HCT116 (cell line): Measurements from ENCODE around the gene FOXO6. TPM values are rescaled to one million over a fixed set of nuclear protein-coding genes. Genes with fewer than 3 reads are reported as not detected.

ENCODE experiments used
- ATAC-seq: fragments of 200-7000 bp; cut with Tn5 transposase; 2 replicates; pipeline ENCODE4 v1.9.1; 2020; ENCODE audit warnings: mild to moderate bottlenecking, moderate library complexity
- BruUV-seq: library from RNA; stranded (reverse); fragments of 400-500 nt; replicated peaks from 2 replicates; lab custom pipeline; 2021; lab: Mats Ljungman, UMichigan
- CTCF ChIA-PET: fragments of 300-600 bp; sonication (Branson Sonifier 250); formaldehyde crosslinking; loops from one replicate; lab custom pipeline; 2021; ENCODE audit warnings: antibody characterized with exemption; lab: Charles Lee
- POLR2A ChIA-PET: fragments of 300-600, 350-600 bp; sonication (Branson Sonifier 250); formaldehyde crosslinking; loops from one replicate; lab custom pipeline; 2021; ENCODE audit warnings: antibody characterized with exemption; lab: Charles Lee
- RAD21 ChIA-PET, 2 experiments: fragments of 300-600 bp; sonication (Branson Sonifier 250); formaldehyde crosslinking; loops; one replicate each; lab custom pipeline; 2023; ENCODE audit warnings: low total read pairs in 2 of 2; ENCODE audit not compliant: uncharacterized antibody in 2 of 2, unreplicated experiment in 2 of 2, low non-redundant PET in 1 of 2; lab: Charles Lee
- DNase-seq: peaks from one replicate; pipeline ENCODE4 v3.0.0-alpha.2; 2010; ENCODE audit warnings: low read depth, low spot score
- H2AFZ ChIP-seq: fragments of 200-600 bp; shearing (Covaris generic), sonication (generic); 2 replicates; pipeline ENCODE4 v1.6.1; 2017; ENCODE audit warnings: low read depth, mixed run types, mixed read lengths, antibody characterized with exemption, low read length; ENCODE audit not compliant: poor library complexity, severe bottlenecking
- H3K27ac ChIP-seq: 2 replicates; pipeline ENCODE4 v1.5.1; 2012; ENCODE audit warnings: low read depth, low read length
- H3K27me3 ChIP-seq: fragments of 200-600 bp; sonication (generic); 2 replicates; pipeline ENCODE4 v1.6.1; 2016; ENCODE audit warnings: mixed run types, low read length, mixed read lengths; ENCODE audit not compliant: insufficient read depth
- H3K36me3 ChIP-seq, 2 experiments: fragments of 200-500 bp in 1 of 2; fragments of 200-600 bp in 1 of 2; sonication (Bioruptor generic) in 1 of 2; sonication (generic) in 1 of 2; 2 replicates each; pipeline versions ENCODE4 v1.5.1 to v1.6.1; 2014 to 2016; ENCODE audit warnings: low read length in 2 of 2, inconsistent platforms in 1 of 2, mixed read lengths in 1 of 2, mixed run types in 1 of 2; ENCODE audit not compliant: insufficient read depth in 2 of 2, control insufficient read depth in 1 of 2
- H3K4me1 ChIP-seq, 2 experiments: fragments of 200-600 bp in 1 of 2; sonication (generic) in 1 of 2; 2 replicates each; pipeline versions ENCODE4 v1.5.1 to v1.6.1; 2012 to 2017; ENCODE audit warnings: low read length in 2 of 2, inconsistent platforms in 1 of 2, mild to moderate bottlenecking in 1 of 2, mixed read lengths in 1 of 2, mixed run types in 1 of 2, moderate library complexity in 1 of 2; ENCODE audit not compliant: insufficient read depth in 2 of 2, control insufficient read depth in 1 of 2
- H3K4me2 ChIP-seq: fragments of 200-600 bp; sonication (generic); 2 replicates; pipeline ENCODE4 v1.6.1; 2017; ENCODE audit warnings: mixed run types, low read length, mixed read lengths
- H3K4me3 ChIP-seq, 2 experiments: fragments of 200-600 bp in 1 of 2; sonication (generic) in 1 of 2; replicated peaks in 1 of 2; 2 replicates each; pipeline ENCODE4 v1.5.1; 2011 to 2016; ENCODE audit warnings: low read length in 2 of 2, control low read depth in 1 of 2, low read depth in 1 of 2, mild to moderate bottlenecking in 1 of 2, mixed read lengths in 1 of 2, mixed run types in 1 of 2
- H3K79me2 ChIP-seq: fragments of 200-600 bp; sonication (generic); 2 replicates; pipeline ENCODE4 v1.6.1; 2017; ENCODE audit warnings: mild to moderate bottlenecking, mixed run types, low read length, moderate library complexity, mixed read lengths; ENCODE audit not compliant: insufficient read depth
- H3K9ac ChIP-seq: fragments of 200-600 bp; sonication (generic); 2 replicates; pipeline ENCODE4 v1.6.1; 2016; ENCODE audit warnings: low read length, mixed read lengths
- H3K9me2 ChIP-seq: fragments of 200-600 bp; sonication (generic), shearing (Covaris generic); 2 replicates; pipeline ENCODE4 v1.6.1; 2017; ENCODE audit warnings: mixed run types, mild to moderate bottlenecking, moderate library complexity; ENCODE audit not compliant: insufficient read depth
- H3K9me3 ChIP-seq, 2 experiments: fragments of 200-500 bp in 1 of 2; fragments of 200-600 bp in 1 of 2; sonication (Bioruptor generic) in 1 of 2; sonication (generic) in 1 of 2; 2 replicates each; pipeline ENCODE4 v1.6.1; 2014 to 2017; ENCODE audit warnings: low read length in 2 of 2, mixed read lengths in 2 of 2, inconsistent platforms in 1 of 2, low read depth in 1 of 2, mild to moderate bottlenecking in 1 of 2, mixed run types in 1 of 2, moderate library complexity in 1 of 2; ENCODE audit not compliant: control insufficient read depth in 1 of 2, insufficient read depth in 1 of 2
- H4K20me1 ChIP-seq: fragments of 200-600 bp; sonication (generic), shearing (Covaris generic); 2 replicates; pipeline ENCODE4 v1.6.1; 2017; ENCODE audit warnings: mixed run types, mild to moderate bottlenecking, moderate library complexity; ENCODE audit not compliant: insufficient read depth
- CEBPB ChIP-seq: IDR thresholded peaks from 2 replicates; pipeline ENCODE4 v1.6.1; 2012; ENCODE audit warnings: low read depth
- EGR1 ChIP-seq: IDR thresholded peaks from 2 replicates; pipeline ENCODE4 v1.6.1; 2012; ENCODE audit warnings: low read depth
- EZH2 ChIP-seq: fragments of 200-600 bp; sonication (generic); IDR thresholded peaks from 2 replicates; pipeline ENCODE4 v1.6.1; 2017; ENCODE audit warnings: antibody characterized with exemption, mixed run types
- FOSL1 ChIP-seq: IDR thresholded peaks from 2 replicates; pipeline ENCODE4 v1.6.1; 2012; ENCODE audit warnings: low read depth
- POLR2AphosphoS5 ChIP-seq: IDR thresholded peaks from 2 replicates; pipeline ENCODE4 v1.6.1; 2011; ENCODE audit warnings: mild to moderate bottlenecking, low read depth, low read length, moderate library complexity
- SIN3A ChIP-seq: IDR thresholded peaks from 2 replicates; pipeline ENCODE4 v1.6.1; 2012; ENCODE audit warnings: low read depth
- SP1 ChIP-seq: IDR thresholded peaks from 2 replicates; pipeline ENCODE4 v1.6.1; 2012; ENCODE audit warnings: low read depth
- SRF ChIP-seq: IDR thresholded peaks from 2 replicates; pipeline ENCODE4 v1.6.1; 2012; ENCODE audit warnings: low read depth
- TCF7L2 ChIP-seq: IDR thresholded peaks from 2 replicates; pipeline ENCODE4 v1.7.0; 2011; ENCODE audit warnings: borderline replicate concordance, inconsistent platforms; ENCODE audit not compliant: insufficient read depth, insufficient read length; ENCODE audit errors: extremely low read depth
- YY1 ChIP-seq: IDR thresholded peaks from 2 replicates; pipeline ENCODE4 v1.6.1; 2011; ENCODE audit warnings: low read length, low read depth, moderate library complexity, mild to moderate bottlenecking; ENCODE audit not compliant: insufficient replicate concordance; ENCODE audit errors: extremely low read depth
- ZFX ChIP-seq: fragments of 450-650 bp; IDR thresholded peaks from 2 replicates; pipeline ENCODE4 v1.6.1; 2017
- intact Hi-C: fragments of 100-400 bp; cut with micrococcal nuclease; formaldehyde crosslinking; loops from 2 replicates; pipeline ENCODE4 v1.10.0; 2022
- total RNA-seq: library from RNA; stranded (reverse); gene quantifications from one replicate; pipeline ENCODE4 v1.2.1, GENCODE V29; 2021; ENCODE audit not compliant: unreplicated experiment
- TF ChIP-seq, protein P1 (sequence below): IDR thresholded peaks from 2 replicates; pipeline ENCODE4 v1.6.1; 2011; ENCODE audit warnings: mild to moderate bottlenecking, low read length, moderate library complexity; ENCODE audit not compliant: insufficient replicate concordance; ENCODE audit errors: extremely low read depth
- TF ChIP-seq, protein P2 (sequence below): IDR thresholded peaks from 2 replicates; pipeline ENCODE4 v1.6.1; 2012
- TF ChIP-seq, protein P3 (sequence below): IDR thresholded peaks from 2 replicates; pipeline ENCODE4 v1.6.1; 2012

FOXO6 gene
- total RNA-seq, 1 experiment from 2014 or later = 7.0 TPM

GRCh38 chr1:41424581-41425118, 63.4 kb downstream of the FOXO6 start:
- intact Hi-C loops = no loop called here
- no peaks in the 10 kb centered on the region for H3K79me2 ChIP-seq
- no peaks in the 10 kb centered on the region for H3K27me3 ChIP-seq
- CTCF ChIA-PET = interaction anchor here (1.6 kb wide), 1 partner anchor 156 kb away, joined by 4 read pairs; no protein-coding TSS in a partner anchor
- no peak overlapping the region for H2AFZ ChIP-seq
- H3K36me3 ChIP-seq = no peaks in the 10 kb centered on the region
- no peak for TF ChIP-seq SRF
- TF ChIP-seq FOSL1 = no peak
- TF ChIP-seq POLR2AphosphoS5 = no peak
- no peak for TF ChIP-seq SP1
- TF ChIP-seq ZFX = no peak
- TF ChIP-seq, protein P1, sequence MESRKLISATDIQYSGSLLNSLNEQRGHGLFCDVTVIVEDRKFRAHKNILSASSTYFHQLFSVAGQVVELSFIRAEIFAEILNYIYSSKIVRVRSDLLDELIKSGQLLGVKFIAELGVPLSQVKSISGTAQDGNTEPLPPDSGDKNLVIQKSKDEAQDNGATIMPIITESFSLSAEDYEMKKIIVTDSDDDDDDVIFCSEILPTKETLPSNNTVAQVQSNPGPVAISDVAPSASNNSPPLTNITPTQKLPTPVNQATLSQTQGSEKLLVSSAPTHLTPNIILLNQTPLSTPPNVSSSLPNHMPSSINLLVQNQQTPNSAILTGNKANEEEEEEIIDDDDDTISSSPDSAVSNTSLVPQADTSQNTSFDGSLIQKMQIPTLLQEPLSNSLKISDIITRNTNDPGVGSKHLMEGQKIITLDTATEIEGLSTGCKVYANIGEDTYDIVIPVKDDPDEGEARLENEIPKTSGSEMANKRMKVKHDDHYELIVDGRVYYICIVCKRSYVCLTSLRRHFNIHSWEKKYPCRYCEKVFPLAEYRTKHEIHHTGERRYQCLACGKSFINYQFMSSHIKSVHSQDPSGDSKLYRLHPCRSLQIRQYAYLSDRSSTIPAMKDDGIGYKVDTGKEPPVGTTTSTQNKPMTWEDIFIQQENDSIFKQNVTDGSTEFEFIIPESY = no peak
- POLR2A ChIA-PET = no interaction called here
- peak overlapping the region; percentile 57; the same call in 1 of the 2 replicates for H3K4me2 ChIP-seq
- no peaks in the 10 kb centered on the region for H3K9me2 ChIP-seq
- no peak overlapping the region for H3K9ac ChIP-seq
- H3K9me3 ChIP-seq = no peaks in the 10 kb centered on the region
- no TSS peak for BruUV-seq
- H4K20me1 ChIP-seq = no peaks in the 10 kb centered on the region
- H3K27ac ChIP-seq = no peak overlapping the region; the same call in 1 of the 2 replicates
- DNase-seq = no peak
- RAD21 ChIA-PET = no interaction called here
- H3K4me3 ChIP-seq = no peak overlapping the region; a peak in 1 of 4 replicates
- no peak for ATAC-seq
- peaks cover 0 to 15% of the 10 kb centered on the region in 2 experiments; a peak in 3 of 4 replicates for H3K4me1 ChIP-seq

DNA sequence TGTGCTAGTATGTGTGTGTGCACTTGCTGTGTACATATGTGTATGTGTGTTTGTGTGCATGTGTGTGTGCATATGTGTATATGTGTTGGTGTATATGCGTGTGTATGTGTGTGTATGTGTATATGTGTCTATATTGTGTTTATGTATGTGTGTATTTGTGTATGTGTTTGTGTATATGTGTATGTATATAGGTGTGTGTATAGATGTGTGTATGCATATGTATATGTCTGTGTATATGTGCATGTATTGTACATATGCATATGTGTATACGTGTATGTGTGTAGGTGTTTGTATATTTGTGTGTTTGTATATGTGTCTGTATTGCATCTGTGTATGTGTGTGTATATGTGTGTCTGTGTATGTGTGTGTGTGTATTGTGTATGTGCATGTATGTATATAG, 64.1 kb downstream of the FOXO6 start:
- CTCF ChIA-PET = no interaction called here
- no peaks in the 10 kb centered on the region for H3K9me3 ChIP-seq
- DNase-seq (no peak), ATAC-seq (no peak)
- BruUV-seq = no TSS peak
- H3K9me2 ChIP-seq = no peaks in the 10 kb centered on the region
- no peaks in the 10 kb centered on the region for H3K27me3 ChIP-seq
- no peak overlapping the region for H3K27ac ChIP-seq
- H3K4me2 ChIP-seq = no peak overlapping the region
- no peak overlapping the region for H2AFZ ChIP-seq
- RAD21 ChIA-PET = no interaction called here
- H3K4me1 ChIP-seq = peaks cover 0 to 13% of the 10 kb centered on the region in 2 experiments; a peak in 1 of 4 replicates
- no peak overlapping the region for H3K4me3 ChIP-seq
- no peaks in the 10 kb centered on the region for H4K20me1 ChIP-seq
- H3K36me3 ChIP-seq = no peaks in the 10 kb centered on the region
- no peak overlapping the region for H3K9ac ChIP-seq
- no peaks in the 10 kb centered on the region for H3K79me2 ChIP-seq
- intact Hi-C loops = no loop called here
- POLR2A ChIA-PET = no interaction called here
- no peak for TF ChIP-seq CEBPB
- TF ChIP-seq, protein P2, sequence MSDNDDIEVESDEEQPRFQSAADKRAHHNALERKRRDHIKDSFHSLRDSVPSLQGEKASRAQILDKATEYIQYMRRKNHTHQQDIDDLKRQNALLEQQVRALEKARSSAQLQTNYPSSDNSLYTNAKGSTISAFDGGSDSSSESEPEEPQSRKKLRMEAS = no peak
- no peak for TF ChIP-seq ZFX
- TF ChIP-seq, protein P3, sequence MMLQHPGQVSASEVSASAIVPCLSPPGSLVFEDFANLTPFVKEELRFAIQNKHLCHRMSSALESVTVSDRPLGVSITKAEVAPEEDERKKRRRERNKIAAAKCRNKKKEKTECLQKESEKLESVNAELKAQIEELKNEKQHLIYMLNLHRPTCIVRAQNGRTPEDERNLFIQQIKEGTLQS = no peak
- no peak for TF ChIP-seq SIN3A
- no peak for TF ChIP-seq SP1
- TF ChIP-seq, protein P1 = no peak
- no peak for TF ChIP-seq EZH2
- TF ChIP-seq TCF7L2 = no peak
- no peak for TF ChIP-seq YY1
- TF ChIP-seq EGR1 = no peak
